HG03469 (cell line): ENCODE data around the gene DNAH14.

Experiments used
- ATAC-seq: cut with Tn5 transposase; IDR thresholded peaks from one replicate; pipeline ENCODE4 v1.9.1; 2021; ENCODE audit warnings: mild to moderate bottlenecking, moderate library complexity, moderate number of reproducible peaks; ENCODE audit not compliant: unreplicated experiment

The DNAH14 gene

DNA sequence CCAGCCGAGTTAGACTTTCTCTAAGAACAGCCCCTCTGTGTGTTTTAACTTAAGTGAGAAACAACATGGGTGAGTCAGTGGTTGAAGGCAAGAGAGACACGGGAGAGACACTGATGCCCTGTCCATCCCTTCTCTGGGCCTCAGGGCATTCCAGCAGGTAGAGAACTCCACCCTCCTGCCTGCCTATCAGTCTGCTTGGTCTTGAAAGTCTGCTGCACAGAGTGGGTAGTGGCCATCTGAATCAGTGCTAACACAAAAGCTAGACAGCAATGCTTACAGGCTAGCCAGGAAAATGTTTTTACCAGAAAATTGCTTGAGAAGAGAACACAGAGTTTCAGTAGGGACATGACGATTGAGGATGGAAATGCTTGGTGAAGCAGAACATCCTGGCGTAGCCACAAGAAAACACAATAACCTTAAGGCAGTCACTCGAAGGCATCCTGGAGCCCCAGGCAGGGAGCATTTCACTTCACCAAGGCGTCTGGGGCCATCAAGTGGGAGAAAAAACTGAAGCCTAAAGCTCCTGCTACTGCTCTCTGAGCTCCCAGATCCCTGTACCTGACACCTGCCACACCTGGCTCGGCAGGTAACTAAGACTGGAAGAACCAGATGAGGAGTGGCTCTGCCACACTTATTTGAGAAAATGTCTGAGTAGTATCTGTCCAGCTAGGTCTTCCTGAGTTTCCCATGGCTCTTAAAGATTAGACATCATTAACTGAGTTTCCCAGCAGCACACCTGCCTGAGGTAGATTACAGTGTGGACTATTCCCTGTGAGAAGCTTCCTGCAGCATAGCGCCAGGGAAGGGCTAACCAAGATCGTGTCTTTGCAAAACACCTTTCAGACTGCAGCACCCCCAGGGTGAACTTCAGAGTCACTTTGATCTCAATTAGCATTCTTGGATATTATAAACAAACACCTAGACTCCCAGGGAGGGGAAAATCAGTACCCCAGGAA lies 516.4 kb downstream of the DNAH14 start:
- ATAC-seq: no peak

DNA sequence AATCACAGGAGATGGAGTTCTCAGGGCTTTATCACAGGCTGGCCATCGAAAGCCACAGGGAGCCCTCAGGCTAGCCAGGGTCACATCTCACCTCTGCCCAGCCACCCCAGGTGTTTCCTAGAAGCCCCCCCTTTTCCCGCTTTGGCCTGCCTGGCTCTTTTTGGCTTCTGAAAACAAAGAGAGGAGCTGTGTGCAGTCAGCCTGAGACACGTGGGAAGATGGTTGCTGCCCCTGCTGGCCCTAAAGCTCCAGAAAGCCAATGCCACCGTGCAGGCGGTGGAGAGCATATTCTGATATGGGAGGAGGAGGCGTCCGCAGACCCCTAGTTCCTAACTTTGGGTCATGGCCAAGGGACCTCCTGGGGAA lies 517.1 kb downstream of the DNAH14 start:
- ATAC-seq: no peak

- no peak for ATAC-seq
Observed at GRCh38 chr1:225446981-225447615, 517.6 kb downstream of the DNAH14 start.

DNA sequence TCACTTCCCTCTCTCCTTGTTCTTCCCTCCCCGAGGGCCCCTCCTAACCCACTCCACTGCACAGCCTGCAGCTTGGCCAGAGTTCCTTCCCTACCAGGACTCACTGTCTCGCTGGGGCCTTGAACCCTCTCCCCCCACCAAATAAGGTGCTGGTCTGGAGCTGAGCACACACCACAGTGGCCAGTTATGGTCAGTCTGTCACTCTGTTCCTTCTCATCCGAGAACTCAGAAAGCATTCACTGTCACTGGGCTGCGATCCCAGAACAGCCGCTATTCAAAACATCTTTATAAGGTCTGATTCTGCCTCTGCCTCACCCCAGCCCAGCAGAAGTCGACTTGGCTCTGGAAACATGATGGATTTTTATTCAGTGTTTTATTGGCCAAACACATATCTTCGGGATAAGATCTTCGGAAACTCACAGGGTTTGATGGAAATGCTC lies 518.2 kb downstream of the DNAH14 start:
- no peak for ATAC-seq

DNA sequence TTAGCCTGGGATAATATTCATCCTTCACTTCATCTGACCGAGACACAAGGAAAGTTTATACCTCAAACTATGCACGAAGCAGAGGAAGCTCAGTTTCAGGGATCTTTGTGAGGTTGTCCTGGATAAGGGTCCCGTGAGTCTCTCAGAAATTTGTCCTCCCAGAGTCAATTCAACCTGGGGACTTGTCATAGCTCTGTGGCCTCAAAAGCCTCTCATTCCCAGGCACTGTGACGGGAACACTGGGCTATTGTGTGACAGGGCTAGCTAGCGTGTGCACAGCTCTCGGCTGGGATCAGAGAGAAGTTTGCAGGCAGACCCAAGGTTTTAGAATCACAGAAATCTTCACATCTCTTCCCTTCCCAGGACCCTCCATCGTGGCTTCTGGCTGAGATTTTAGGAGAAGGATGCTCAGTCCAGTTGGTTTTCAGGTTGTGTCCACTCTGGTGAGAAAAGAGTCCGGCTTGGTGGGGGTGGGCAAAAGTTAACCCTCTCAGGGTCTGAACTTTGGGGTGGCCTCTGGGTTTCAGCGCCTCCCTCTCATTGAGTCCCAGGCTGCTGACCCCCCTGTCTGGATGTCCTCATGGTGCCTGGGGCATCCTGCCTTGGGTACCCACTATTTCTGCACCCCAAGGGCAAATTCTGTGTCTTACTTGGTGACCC lies 518.8 kb downstream of the DNAH14 start:
- ATAC-seq: no peak
